GM10847 (cell line): Measurements from ENCODE around the gene IL23A.

Source experiments
- POLR2A ChIP-seq: IDR thresholded peaks from 2 replicates; pipeline ENCODE4 v1.6.1; 2011; ENCODE audit not compliant: insufficient read length; ENCODE audit errors: extremely low read depth

Gene IL23A

DNA sequence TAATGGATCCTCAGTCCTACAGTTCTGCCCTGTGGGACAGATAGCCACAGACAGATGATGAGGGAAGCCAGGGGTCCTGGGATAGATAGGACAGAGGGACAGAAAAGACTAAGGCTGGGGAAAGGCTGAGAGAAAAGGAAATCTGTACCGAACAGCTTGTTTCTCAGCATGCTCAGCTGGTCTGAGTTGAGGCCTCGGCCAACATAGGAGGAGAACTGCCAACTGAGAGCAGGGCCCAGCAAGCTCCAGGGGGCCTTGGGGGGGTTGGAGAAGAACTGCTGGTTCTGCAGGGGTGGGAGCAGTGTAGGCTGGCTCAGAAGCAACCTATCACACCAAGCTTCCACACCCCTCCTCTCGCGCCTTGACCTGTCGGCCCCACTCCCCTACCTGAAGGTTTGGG lies 10.1 kb downstream of the IL23A start:
- TF ChIP-seq POLR2A, result no peak

- no peak for TF ChIP-seq POLR2A
Observed at GRCh38 chr12:56350662-56351061, 12.0 kb downstream of the IL23A start.

GRCh38 chr12:56351325-56351724 lies 12.6 kb downstream of the IL23A start:
- no peak for TF ChIP-seq POLR2A

- TF ChIP-seq POLR2A, result no peak
Observed at GRCh38 chr12:56358836-56359532, 20.3 kb downstream of the IL23A start.

DNA sequence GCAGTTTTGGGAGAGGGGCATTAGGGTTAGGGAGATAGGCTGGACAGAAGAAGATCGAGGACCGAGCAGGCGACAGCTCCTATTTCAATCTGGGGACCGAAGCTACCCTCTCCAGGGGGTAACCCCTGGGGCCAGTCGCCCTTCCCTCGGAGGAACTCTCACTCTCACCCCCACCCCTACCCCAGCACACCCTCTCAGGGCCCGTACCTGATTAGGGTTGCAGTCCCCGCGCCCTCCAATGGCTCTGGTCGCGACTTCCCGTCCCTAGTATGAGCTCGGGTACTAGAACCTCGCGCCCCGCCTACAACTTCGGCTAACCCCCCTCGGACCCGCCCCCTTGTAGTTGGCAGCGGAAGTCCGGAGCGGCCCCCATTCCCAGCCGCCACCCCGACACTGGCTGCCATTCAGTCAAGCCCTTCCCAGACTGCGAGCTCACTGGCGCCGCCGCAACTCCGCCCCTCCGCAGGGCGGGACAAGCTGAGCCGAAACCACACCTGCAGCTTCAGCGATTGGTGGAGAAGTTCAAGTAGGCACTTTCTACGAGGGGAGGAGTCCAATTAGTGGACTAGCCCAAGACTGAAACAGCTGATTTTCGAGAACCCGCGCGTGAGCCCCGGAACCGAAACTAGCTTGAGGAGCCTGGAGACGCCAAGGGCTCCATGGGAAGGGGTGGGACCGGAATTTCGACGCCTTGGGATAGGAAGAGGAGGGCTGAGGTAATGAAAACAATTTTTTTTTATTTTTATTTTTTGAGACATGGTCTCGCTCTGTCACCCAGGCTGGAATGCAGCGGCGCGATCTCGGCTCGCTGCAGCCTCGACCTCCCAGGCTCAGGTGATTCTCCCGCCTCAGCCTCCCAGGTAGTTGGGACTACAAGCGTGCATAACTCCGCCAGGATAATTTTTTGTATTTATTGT lies 21.4 kb downstream of the IL23A start, which contains the start of gene STAT2:
STAT2 (minus strand) TSS at position 257 of the 917 bp plus-strand sequence. CDS start 3,536 bp downstream, outside the sequence.
- TF ChIP-seq POLR2A, result peak; percentile 90

DNA sequence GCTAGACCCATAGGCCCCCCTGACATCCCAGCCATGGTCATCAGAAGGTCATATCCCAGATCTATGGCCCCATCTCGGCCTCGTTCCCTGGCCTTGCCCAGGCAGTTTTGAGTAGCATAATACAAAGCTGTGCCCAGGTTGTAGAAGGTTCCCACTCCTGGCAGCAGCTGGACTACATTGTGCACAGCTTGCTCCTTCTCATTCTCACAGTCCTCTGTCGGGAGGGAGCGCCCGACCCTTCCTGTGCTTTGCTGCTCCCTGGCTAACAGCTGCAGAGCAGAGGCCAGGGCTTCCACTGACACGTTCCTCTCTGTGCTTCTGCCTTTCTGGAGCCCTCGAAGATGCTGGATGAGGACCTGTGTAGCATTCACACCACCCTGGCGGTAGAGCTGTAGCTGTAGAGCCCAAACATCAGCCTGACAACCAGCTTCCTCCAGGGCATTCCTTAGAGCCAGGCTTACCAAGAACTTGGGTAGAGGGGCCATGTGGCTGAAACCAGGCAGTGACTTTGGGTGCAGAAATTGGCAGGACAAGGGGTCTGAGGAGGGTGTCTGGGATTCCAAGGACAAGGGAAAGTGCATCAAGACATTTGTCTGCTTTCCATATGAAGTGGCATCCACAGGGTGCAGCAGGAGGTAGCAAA lies 22.9 kb downstream of the IL23A start:
- TF ChIP-seq POLR2A, result no peak

DNA sequence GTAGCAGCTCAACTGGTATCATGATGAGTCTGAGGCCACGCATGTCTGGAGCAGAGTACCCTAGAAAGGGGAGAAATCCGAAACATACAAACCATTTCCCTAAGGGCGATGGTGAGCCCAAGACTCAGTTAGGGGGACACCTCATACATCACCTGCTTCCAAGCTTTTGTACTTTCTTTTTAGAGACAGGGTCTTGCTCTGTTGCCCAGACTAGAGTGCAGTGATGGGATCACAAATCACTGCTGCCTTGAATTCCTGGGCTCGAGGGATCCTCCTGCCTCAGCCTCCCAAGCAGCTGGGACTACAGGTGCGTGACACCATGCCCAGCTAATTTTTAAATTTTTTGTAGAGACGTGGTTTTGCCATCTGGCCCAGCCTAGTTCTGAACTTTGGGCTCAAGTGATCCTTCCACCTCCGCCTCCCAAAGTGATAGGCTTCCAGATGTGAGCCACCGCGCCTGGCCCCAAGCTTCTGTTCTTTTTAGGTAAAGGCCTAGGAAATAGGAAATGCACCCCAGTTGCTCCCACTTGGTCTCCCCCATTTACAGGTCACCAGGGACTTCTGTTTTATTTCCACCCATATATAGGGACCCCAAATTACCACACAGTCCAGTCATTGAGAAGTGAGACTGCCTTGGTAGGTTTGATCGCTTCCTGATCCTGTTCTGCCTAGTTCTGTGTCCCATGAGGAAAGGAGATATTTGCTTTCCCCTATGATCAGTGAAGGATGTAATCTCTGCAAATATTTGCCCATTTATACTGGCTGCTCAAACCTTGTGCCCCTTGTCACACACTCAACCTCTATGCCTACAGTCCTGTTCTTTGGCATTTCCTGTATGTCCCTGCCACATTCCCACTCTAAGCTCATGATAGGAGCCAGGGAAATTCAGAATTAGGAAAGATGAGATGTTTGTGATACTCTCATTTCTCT lies 23.7 kb downstream of the IL23A start, which contains the start of gene APOF:
APOF (minus strand) TSS at position 728 of the 930 bp plus-strand sequence; CDS start at position 616, 112 bp downstream.
- no peak for TF ChIP-seq POLR2A

DNA sequence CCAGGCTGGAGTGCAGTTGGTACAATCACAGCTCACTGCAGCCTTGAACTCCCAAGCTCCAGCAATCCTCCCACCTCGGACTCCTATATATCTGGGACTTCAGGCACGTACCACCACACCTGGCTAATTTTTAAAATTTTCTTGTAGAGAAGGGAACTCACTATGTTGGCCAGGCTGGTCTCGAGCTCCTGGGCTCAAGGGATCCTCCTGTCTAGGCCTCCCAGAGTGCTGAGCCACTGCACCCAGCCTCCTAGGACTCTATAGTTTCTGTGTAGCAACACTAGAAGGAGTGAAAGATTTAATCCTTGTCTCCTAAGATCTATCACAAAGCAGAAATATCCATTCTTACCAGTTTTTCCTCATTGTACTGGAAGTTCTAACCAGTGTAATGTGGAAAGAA lies 28.3 kb downstream of the IL23A start:
- no peak for TF ChIP-seq POLR2A

DNA sequence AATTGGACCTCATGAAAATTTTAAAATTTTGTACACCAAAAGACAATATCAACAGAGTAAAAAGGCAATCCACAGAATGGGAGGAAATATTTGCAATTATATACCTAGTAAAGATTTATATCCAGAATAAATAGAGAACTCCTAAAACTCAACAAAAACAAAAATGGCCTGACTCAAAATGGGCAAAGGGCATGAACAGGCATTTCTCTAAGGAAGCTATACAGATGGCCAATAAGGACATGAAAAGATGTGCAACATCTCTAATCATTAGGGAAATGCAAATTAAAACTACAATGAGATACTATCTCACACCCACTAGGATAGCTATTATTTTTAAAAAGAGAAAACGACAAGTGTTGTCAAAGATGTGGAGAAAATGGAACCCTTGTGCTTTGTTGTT lies 34.8 kb downstream of the IL23A start:
- TF ChIP-seq POLR2A, result no peak

DNA sequence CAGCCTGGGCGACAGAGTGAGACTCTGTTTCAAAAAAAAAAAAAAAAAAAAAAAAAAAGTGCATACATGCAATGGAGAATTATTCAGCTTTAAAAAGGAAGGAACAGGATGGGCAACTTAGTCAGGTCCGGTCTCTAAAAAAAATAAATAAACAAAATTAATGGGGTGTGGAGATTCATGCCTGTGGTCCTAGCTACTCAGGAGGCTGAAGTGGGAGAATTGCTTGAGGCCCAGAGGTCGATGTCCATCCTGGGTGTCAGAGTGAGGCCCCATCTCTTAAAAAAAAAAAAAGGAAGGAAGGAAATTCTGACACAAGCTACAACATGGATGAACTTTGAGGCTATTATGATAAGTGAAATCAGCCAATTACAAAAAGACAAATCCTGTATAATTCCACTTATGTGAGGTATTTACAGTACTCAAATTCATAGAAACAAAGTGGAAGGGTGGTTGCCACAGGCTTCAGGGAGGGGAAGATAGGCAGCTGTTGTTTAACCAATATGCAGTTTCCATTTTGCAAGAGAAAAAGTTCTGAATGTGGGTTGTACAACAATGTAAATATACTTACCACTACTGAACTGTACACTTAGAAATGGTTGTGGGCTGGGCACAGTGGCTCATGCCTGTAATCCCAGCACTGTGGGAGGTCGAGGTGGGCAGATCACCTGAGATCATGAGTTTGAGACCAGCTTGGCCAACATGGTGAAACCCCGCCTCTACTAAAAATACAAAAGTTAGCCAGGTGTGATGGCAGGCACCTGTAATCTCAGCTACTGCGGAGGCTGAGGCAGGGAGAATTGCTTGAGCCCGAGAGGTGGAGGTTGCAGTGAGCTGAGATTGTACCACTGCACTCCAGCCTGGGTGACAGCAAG lies 36.3 kb downstream of the IL23A start:
- no peak for TF ChIP-seq POLR2A

- no peak for TF ChIP-seq POLR2A
Observed at GRCh38 chr12:56375598-56376434, 37.1 kb downstream of the IL23A start.

GRCh38 chr12:56377310-56377988 lies 38.8 kb downstream of the IL23A start:
- no peak for TF ChIP-seq POLR2A

DNA sequence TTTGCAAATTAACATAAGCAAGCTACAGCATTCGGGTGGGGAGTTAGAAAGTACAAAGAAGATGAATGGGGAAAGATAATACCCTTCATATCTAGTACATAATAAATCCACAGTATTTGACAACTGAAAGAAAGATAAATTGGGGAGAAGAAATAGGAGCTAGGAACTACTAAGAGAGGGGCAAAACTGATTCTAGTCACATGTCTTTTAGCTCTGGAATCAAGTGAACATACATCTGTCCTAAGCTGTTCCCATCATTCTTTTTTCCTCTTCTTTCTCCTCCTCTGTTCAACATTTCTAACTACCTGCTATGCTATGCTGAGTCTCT lies 39.3 kb downstream of the IL23A start:
- TF ChIP-seq POLR2A, result no peak

GRCh38 chr12:56382611-56383010 lies 43.9 kb downstream of the IL23A start:
- no peak for TF ChIP-seq POLR2A
